Inferior parietal cortex (tissue), 1 donor: ENCODE results near the gene UBE2K.
"Not testable (repeated sequence)": the region's sequence is repeated elsewhere in the genome, so short reads cannot be mapped to it uniquely, and the experiment has no call there.

Source experiments
- DNase-seq: peaks from one replicate; pipeline ENCODE4 v3.0.0-alpha.2; 2016; ENCODE audit errors: extremely low spot score

Gene UBE2K

DNA sequence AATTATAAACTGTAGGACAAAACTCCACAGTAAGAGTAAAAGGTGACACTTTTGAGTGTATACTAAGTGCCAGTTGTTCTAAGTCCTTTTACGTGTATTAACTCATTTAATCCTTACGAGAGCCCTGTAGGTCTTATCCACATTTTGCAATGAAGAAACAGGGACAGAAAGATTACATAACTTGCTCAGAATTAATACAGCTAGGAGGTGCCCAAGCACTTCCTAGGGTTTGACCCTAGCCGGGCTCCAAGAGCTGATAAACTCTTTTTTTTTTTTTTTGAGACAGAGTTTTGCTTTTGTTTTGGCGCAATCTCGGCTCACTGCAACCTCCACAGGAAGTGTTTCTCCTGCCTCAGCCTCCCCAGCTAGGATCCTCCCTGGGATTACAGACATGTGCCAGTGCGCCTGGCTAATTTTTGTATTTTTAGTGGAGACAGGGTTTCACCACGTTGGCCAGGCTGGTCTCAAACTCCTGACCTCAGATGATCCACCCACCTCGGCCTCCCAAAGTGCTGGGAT is 110.4 kb downstream of the UBE2K start:
- DNase-seq = no peak

DNA sequence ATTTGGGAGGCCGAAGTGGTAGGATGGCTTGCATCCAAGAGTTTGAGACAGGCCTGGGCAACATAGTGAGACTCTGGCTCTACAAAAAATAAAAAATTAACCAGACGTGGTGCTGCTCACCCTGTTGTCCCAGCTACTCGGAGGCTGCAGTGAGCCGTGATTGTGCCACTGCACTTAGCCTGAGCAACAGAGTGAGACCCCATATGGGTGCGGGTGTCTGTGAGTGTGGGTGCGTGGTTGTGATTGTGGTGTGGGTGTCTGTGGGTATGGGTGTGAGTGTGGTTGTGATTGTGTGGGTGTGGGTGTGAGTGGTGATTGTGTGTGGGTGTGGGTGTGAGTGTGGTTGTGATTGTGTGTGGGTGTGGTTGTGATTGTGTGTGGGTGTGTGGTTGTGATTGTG is 114.6 kb downstream of the UBE2K start:
- no peak for DNase-seq

DNA sequence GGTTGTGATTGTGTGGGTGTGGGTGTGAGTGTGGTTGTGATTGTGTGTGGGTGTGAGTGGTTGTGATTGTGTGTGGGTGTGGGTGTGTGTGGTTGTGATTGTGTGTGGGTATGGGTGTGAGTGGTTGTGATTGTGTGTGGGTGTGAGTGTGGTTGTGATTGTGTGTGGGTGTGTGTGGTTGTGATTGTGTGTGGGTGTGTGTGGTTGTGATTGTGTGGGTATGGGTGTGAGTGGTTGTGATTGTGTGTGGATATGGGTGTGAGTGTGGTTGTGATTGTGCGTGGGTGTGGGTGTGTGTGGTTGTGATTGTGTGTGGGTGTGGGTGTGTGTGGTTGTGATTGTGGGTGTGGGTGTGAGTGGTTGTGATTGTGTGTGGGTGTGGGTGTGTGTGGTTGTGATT is 115.1 kb downstream of the UBE2K start:
- not testable (repeated sequence) for DNase-seq

- not testable (repeated sequence) for DNase-seq
Observed at GRCh38 chr4:39813761-39814160, 115.8 kb downstream of the UBE2K start.

DNA sequence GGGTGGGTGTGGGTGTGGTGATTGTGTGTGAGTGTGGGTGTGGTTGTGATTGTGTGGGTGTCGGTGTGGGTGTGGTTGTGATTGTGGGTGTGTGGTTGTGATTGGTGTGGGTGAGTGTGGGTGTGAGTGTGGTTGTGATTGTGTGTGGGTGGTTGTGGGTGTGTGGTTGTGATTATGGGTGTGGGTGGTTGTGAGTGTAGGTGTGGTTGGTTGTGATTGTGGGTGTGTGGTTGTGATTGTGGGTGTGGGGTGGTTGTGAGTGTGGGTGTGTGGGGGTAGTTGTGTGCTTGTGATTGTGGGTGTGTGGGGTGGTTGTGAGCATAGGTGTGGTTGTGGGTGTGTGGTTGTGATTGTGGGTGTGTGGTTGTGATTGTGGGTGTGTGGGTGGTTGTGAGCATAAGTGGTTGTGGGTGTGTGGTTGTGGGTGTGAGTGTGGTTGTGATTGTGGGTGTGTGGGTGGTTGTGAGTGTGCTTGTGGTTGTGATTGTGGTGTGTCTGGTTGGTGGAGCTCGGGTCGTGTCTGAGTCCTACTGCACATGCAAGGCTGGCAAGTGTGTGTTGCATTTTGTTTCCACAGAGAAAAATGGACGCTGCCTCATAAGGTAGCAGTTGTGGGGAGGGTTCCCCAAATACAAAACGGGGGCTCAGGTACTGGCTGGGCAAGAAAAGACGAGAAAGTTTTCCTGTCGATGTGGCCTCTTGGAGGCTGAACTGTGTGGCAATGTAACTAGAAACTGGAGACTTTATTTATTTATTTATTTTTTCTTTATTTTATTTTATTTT is 116.7 kb downstream of the UBE2K start:
- DNase-seq = no peak

GRCh38 chr4:39818646-39819045 is 120.7 kb downstream of the UBE2K start:
- no peak for DNase-seq

DNA sequence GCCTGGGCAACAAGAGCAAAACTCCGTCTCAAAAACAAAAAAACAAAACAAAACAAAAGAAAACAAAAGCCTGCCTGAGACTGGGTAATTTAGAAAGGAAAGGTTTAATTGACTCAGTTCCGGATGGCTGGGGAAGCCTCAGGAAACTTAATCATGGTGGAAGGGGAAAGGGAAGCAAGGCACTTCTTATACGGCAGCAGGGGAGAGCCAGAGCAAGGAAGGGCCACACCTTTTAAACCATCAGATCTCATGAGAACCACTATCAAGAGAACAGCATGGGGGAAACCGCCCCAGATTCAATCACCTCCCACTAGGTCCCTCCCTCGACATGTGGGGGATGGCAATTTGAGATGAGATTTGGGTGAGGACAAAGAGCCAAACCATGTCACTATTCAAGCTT is 122.2 kb downstream of the UBE2K start:
- DNase-seq = no peak

GRCh38 chr4:39821951-39822350 is 124.0 kb downstream of the UBE2K start:
- no peak for DNase-seq

DNA sequence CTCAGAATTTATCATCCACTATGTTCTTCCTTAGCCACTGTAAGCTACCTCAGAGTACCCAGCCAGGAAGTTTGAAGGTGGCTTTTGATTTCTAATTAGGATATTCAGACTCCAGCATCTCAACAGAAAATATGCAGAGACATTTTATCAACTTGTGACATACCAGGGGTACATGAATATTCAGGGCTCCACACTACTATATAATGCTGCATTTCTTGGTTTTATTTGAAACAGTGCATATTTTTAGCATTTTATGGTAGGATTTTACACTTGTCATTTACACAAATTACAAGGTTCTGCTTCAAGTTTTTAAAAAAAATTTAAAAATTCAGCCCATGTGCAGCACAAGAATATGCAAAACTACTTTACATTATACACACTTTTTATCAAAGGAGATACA is 124.7 kb downstream of the UBE2K start:
- DNase-seq = no peak

GRCh38 chr4:39823191-39823590 is 125.3 kb downstream of the UBE2K start:
- DNase-seq = no peak

DNA sequence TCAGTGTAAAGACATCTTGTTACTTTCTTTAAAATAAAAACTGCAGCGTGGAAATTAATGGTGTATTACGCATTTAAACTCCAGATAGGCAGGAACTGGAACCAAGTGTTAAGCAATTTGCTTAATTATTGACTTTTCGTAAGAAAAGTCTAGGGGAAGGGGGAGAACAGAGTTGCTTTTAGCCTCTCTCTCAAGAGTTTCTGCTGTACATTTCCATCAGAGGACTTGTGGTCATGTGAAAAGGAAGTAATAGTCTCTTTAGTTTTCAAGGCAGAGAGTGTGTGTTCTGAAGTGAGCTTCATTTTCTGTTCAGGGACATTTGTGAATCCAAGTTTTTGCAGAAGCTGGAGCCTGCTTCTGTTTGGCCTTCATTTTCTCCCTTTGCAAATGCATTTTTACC is 127.2 kb downstream of the UBE2K start:
- DNase-seq = no peak

DNA sequence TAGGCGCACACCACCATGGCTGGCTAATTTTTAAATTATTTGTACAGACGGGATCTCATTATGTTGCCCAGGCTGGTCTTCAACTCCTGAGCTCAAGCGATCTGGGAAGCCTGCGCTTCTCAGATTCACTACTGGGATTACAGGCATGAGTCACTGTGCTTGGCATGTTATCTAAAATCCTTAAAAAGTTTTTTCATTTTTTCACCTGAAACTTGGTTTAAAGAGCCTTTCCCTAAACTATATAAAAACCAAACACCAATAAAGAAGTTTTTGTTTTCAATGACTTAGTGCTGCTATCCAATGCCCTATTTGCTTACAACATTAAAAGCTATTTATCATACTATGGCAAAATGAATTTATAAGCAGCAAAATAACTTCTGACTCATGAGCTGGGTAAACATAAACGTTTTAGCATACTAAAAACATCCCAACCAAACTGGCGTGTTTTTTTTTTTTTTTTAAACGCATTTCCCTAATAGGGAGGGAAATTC is 127.8 kb downstream of the UBE2K start:
- no peak for DNase-seq
